Measurements from ENCODE around the gene IGF2BP2. TPM values are rescaled to one million over a fixed set of nuclear protein-coding genes. Genes with fewer than 3 reads are reported as not detected.
A peak's percentile ranks its signal among the peaks of the same experiment; 100 is the strongest.

The IGF2BP2 gene
- total and polyA plus RNA-seq, 2 experiments from 2014 or later = 88.9 to 91.8 TPM

DNA sequence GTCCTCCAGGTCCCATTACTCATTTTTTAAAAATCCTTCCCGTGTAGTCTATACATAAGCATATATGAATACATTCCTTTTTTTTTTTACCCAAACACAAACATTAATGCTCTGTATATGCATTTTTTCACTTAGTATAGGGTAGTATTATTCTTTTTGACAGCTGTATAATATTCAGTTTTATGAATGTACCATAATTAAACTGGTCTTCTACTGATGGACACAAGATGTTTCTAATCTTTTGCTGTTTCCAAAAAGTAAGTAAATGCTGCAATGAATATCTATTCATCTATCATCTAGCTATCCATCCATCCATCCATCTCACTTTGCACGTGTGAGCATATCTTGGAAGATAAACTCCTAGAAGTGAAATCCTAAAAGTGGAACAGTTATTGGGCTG lies 110.8 kb downstream of the IGF2BP2 start:
- DNase-seq (ENCODE audit: low spot score) = no peak
- Histone ChIP-seq H3K27me3 (no peaks in the 10 kb centered on the region), H3K36me3 (replicated peaks; ENCODE audit: insufficient read depth, low read depth) (no peaks in the 10 kb centered on the region), H2AFZ (no peak overlapping the region), H4K20me1 (ENCODE audit: insufficient read depth, poor library complexity, severe bottlenecking) (peaks cover 86% of the 10 kb centered on the region), H3K4me1 (ENCODE audit: insufficient read depth) (peaks cover 56% of the 10 kb centered on the region), H3K79me2 (peaks cover 99% of the 10 kb centered on the region), H3K4me3 (no peak overlapping the region), H3K4me2 (no peak overlapping the region), H3K9me2 (replicated peaks; ENCODE audit: insufficient read depth) (no peaks in the 10 kb centered on the region), H3K9me3 (ENCODE audit: low read depth) (no peaks in the 10 kb centered on the region), H3K27ac (no peak overlapping the region)
- WGBS (ENCODE audit: low lambda C conversion rate, missing lambda C conversion rate) = 91% methylated on average over 2 of the region's 2 CpGs
- TF ChIP-seq EZH2 (IDR thresholded peaks at IDR 0.05; ENCODE audit: borderline replicate concordance) (no peak), EZH2phosphoT487 (IDR thresholded peaks at IDR 0.05; ENCODE audit: low read depth, severe bottlenecking, unreplicated experiment) (no peak)
- TF ChIP-seq, protein P1, sequence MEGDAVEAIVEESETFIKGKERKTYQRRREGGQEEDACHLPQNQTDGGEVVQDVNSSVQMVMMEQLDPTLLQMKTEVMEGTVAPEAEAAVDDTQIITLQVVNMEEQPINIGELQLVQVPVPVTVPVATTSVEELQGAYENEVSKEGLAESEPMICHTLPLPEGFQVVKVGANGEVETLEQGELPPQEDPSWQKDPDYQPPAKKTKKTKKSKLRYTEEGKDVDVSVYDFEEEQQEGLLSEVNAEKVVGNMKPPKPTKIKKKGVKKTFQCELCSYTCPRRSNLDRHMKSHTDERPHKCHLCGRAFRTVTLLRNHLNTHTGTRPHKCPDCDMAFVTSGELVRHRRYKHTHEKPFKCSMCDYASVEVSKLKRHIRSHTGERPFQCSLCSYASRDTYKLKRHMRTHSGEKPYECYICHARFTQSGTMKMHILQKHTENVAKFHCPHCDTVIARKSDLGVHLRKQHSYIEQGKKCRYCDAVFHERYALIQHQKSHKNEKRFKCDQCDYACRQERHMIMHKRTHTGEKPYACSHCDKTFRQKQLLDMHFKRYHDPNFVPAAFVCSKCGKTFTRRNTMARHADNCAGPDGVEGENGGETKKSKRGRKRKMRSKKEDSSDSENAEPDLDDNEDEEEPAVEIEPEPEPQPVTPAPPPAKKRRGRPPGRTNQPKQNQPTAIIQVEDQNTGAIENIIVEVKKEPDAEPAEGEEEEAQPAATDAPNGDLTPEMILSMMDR (IDR thresholded peaks at IDR 0.05; ENCODE audit: poor library complexity) = no peak

DNA sequence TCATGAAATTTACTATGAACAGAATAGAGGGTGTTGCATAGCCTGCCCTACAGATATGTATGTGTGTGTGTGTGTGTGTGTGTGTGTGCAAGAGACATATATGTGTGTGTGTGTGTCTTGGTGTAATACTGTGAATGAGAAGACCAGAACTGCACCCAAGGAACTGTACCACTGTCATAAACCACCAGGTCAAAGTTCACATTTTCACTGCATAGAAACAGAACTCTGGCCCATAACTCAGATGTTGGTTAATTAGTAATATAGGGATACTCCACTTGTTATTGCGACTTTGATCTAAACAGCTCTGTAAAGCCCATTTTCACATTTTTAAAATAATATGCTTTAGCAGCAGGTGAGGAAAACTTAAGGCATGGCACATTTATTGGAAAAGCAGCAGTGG lies 111.8 kb downstream of the IGF2BP2 start:
- H3K27me3 ChIP-seq = no peaks in the 10 kb centered on the region
- H2AFZ ChIP-seq = no peak overlapping the region
- peaks cover 90% of the 10 kb centered on the region for H4K20me1 ChIP-seq (ENCODE audit: insufficient read depth, poor library complexity, severe bottlenecking)
- TF ChIP-seq EZH2 (IDR thresholded peaks at IDR 0.05; ENCODE audit: borderline replicate concordance) = no peak
- H3K4me1 ChIP-seq (ENCODE audit: insufficient read depth) = peaks cover 51% of the 10 kb centered on the region
- H3K9me2 ChIP-seq (replicated peaks; ENCODE audit: insufficient read depth) = no peaks in the 10 kb centered on the region
- peak overlapping the region; percentile 27 for H3K27ac ChIP-seq
- H3K4me3 ChIP-seq = no peak overlapping the region
- H3K36me3 ChIP-seq (replicated peaks; ENCODE audit: insufficient read depth, low read depth) = no peaks in the 10 kb centered on the region
- no peaks in the 10 kb centered on the region for H3K9me3 ChIP-seq (ENCODE audit: low read depth)
- H3K4me2 ChIP-seq = peak overlapping the region; percentile 62
- DNase-seq (ENCODE audit: low spot score) = peak; percentile 51
- 78% methylated on average over 1 of the region's 1 CpG for WGBS (ENCODE audit: low lambda C conversion rate, missing lambda C conversion rate)
- peaks cover 99% of the 10 kb centered on the region for H3K79me2 ChIP-seq

DNA sequence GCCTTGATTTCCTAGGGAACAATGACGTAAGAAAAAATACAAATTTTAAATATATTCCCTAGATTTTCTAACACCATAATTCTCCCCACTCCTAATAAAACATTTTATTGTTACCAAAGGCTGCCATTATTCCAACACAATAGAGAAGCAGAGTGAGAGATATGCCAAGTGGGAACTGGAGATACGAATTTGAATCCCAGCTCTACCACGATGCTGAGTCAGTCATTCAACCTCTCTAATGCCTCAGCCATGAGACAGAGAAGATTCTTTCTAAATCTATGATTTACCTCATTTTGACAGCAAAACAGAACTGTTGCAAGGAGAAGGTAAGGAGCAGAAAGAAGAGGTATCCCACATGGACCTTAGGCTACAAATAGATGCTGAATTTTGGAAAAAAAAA lies 112.5 kb downstream of the IGF2BP2 start:
- no peaks in the 10 kb centered on the region for H3K27me3 ChIP-seq
- no peak for TF ChIP-seq EZH2phosphoT487 (IDR thresholded peaks at IDR 0.05; ENCODE audit: low read depth, severe bottlenecking, unreplicated experiment)
- TF ChIP-seq EZH2 (IDR thresholded peaks at IDR 0.05; ENCODE audit: borderline replicate concordance) = no peak
- TF ChIP-seq, protein P1 (IDR thresholded peaks at IDR 0.05; ENCODE audit: poor library complexity) = no peak
- peaks cover 44% of the 10 kb centered on the region for H3K4me1 ChIP-seq (ENCODE audit: insufficient read depth)
- peaks cover 90% of the 10 kb centered on the region for H4K20me1 ChIP-seq (ENCODE audit: insufficient read depth, poor library complexity, severe bottlenecking)
- H3K9me3 ChIP-seq (ENCODE audit: low read depth) = no peaks in the 10 kb centered on the region
- no peak overlapping the region for H3K4me3 ChIP-seq
- no peaks in the 10 kb centered on the region for H3K36me3 ChIP-seq (replicated peaks; ENCODE audit: insufficient read depth, low read depth)
- 86% methylated on average over 3 of the region's 3 CpGs for WGBS (ENCODE audit: low lambda C conversion rate, missing lambda C conversion rate)
- H3K4me2 ChIP-seq = peak overlapping the region; percentile 62
- peaks cover 99% of the 10 kb centered on the region for H3K79me2 ChIP-seq
- no peak overlapping the region for H2AFZ ChIP-seq
- H3K9me2 ChIP-seq (replicated peaks; ENCODE audit: insufficient read depth) = no peaks in the 10 kb centered on the region
- no peak for DNase-seq (ENCODE audit: low spot score)
- peak overlapping the region; percentile 27 for H3K27ac ChIP-seq

DNA sequence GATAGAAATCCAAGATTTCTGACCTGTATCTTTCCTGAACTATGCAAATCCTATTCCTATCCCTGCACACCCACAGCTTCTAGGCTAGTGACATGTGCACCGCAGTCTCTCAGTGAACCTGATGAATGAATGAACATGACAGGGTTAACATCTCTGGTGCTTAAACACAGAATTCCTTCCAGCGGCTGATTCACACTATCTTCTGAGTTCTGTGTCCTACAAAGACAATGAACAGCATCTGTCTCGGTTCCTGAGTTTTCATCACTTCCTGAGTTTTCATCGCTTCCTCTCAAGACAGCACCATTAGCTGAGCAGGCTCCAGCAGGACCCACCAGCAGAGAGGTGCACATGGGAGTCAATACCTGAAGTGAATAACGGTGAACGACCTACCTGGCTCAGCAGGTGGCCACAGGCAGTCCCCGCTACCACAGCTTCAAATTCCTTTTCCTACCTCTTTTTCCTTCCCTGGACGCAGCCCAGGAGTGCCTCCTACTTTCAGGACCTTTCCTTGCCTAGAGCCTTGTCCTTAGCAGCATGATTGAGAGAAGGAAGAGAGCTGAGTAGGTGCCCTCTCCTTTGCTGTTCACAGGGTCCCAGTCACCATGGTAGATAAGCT lies 113.5 kb downstream of the IGF2BP2 start:
- no peaks in the 10 kb centered on the region for H3K27me3 ChIP-seq
- TF ChIP-seq EZH2phosphoT487 (IDR thresholded peaks at IDR 0.05; ENCODE audit: low read depth, severe bottlenecking, unreplicated experiment) = no peak
- TF ChIP-seq, protein P1 (IDR thresholded peaks at IDR 0.05; ENCODE audit: poor library complexity) = no peak
- no peak for TF ChIP-seq EZH2 (IDR thresholded peaks at IDR 0.05; ENCODE audit: borderline replicate concordance)
- WGBS (ENCODE audit: low lambda C conversion rate, missing lambda C conversion rate) = 67% methylated on average over 8 of the region's 8 CpGs
- no peak for DNase-seq (ENCODE audit: low spot score)
- no peaks in the 10 kb centered on the region for H3K9me3 ChIP-seq (ENCODE audit: low read depth)
- H3K4me2 ChIP-seq = no peak overlapping the region
- no peaks in the 10 kb centered on the region for H3K9me2 ChIP-seq (replicated peaks; ENCODE audit: insufficient read depth)
- no peak overlapping the region for H3K4me3 ChIP-seq
- peaks cover 35% of the 10 kb centered on the region for H3K4me1 ChIP-seq (ENCODE audit: insufficient read depth)
- no peak overlapping the region for H3K27ac ChIP-seq
- peaks cover 100% of the 10 kb centered on the region for H3K79me2 ChIP-seq
- no peak overlapping the region for H2AFZ ChIP-seq
- H4K20me1 ChIP-seq (ENCODE audit: insufficient read depth, poor library complexity, severe bottlenecking) = peaks cover 89% of the 10 kb centered on the region
- H3K36me3 ChIP-seq (replicated peaks; ENCODE audit: insufficient read depth, low read depth) = no peaks in the 10 kb centered on the region

All from hepatocyte (in vitro differentiated cells).